ENCODE results near the gene GLRA2.

The GLRA2 gene

DNA sequence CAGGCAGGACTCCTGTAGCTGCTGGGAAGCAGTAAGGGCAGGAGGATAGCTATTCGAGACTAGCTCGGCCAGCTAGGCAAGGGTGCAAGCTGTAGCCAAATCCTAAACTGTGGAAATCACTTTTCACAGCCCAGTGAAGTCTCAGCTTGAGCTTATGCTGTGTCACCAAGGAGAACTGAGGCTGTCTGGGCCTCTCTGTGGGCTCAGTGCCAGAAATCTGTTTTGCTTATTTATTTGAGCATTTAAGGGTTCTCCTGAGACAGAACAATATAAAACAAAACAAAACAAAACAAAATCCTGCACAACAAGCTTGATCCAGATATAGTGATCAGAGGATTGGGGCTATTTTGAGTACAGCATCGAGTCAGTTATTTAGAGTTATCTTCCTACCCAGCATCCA, 246.1 kb downstream of the GLRA2 start:
- no peak overlapping the region for H3K27ac ChIP-seq (ENCODE audit: low read depth, low read length)
- no peaks in the 10 kb centered on the region for H3K4me1 ChIP-seq (ENCODE audit: control insufficient read depth, insufficient read depth, low read length)
- peaks cover 8% of the 10 kb centered on the region; the same call in 1 of the 2 replicates for H3K27me3 ChIP-seq (ENCODE audit: control insufficient read depth, insufficient read depth, low read length)
- peaks cover 2% of the 10 kb centered on the region; the same call in 1 of the 2 replicates for H3K36me3 ChIP-seq (ENCODE audit: control insufficient read depth, insufficient read depth, low read length)
- H3K9me3 ChIP-seq (ENCODE audit: control insufficient read depth, insufficient read depth, low read depth, low read length), result peaks cover 9% of the 10 kb centered on the region
- H3K4me3 ChIP-seq (ENCODE audit: low read depth, low read length), result no peak overlapping the region
- H3K9ac ChIP-seq (ENCODE audit: low read length), result no peak overlapping the region

DNA sequence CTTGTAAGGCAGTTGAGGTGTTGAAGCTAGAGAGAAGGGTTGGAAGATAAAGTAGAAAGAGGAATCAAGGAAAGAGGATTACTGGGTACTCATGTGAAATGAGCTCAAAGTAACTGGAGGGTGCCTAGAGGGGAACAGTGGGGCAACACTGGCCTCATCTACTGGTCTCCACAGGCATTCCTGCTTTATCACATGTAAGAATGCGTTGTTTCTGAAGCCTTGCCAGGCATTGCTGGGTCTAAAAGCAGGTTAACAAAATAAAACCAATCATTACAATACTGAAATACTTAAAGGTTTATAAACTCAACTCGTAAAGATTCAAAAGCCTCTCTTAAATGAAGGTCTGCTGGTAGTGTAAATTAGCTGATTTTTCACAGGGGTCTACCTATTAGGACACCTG, 247.6 kb downstream of the GLRA2 start:
- peaks cover 8% of the 10 kb centered on the region; the same call in 1 of the 2 replicates for H3K27me3 ChIP-seq (ENCODE audit: control insufficient read depth, insufficient read depth, low read length)
- H3K36me3 ChIP-seq (ENCODE audit: control insufficient read depth, insufficient read depth, low read length), result peaks cover 2% of the 10 kb centered on the region; the same call in 1 of the 2 replicates
- H3K9me3 ChIP-seq (ENCODE audit: control insufficient read depth, insufficient read depth, low read depth, low read length), result no peaks in the 10 kb centered on the region
- no peak overlapping the region for H3K9ac ChIP-seq (ENCODE audit: low read length)
- no peak overlapping the region for H3K27ac ChIP-seq (ENCODE audit: low read depth, low read length)
- H3K4me1 ChIP-seq (ENCODE audit: control insufficient read depth, insufficient read depth, low read length), result no peaks in the 10 kb centered on the region
- H3K4me3 ChIP-seq (ENCODE audit: low read depth, low read length), result no peak overlapping the region

DNA sequence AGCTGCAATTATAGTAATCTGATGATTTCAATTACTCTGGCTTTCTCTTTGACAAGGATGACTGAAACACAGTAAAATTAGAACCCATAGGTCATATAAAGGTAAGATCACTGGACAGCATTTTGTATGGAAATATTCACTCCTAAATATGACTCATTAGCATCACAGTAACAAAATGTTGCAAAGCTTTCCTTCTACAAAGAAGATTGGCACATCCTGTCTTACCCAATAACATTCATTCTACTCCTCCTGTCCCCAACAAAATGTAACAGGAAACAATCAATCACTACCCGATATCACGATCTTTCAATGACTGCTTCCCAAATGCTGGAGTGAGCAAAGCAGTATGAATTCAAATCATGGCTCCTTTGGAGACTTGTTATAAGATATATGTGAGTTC, 248.2 kb downstream of the GLRA2 start:
- Histone ChIP-seq H3K27me3 (ENCODE audit: control insufficient read depth, insufficient read depth, low read length) (peaks cover 8% of the 10 kb centered on the region; the same call in 1 of the 2 replicates), H3K36me3 (ENCODE audit: control insufficient read depth, insufficient read depth, low read length) (no peaks in the 10 kb centered on the region), H3K9me3 (ENCODE audit: control insufficient read depth, insufficient read depth, low read depth, low read length) (no peaks in the 10 kb centered on the region), H3K9ac (ENCODE audit: low read length) (no peak overlapping the region), H3K4me3 (ENCODE audit: low read depth, low read length) (no peak overlapping the region), H3K27ac (ENCODE audit: low read depth, low read length) (no peak overlapping the region), H3K4me1 (ENCODE audit: control insufficient read depth, insufficient read depth, low read length) (no peaks in the 10 kb centered on the region)

DNA sequence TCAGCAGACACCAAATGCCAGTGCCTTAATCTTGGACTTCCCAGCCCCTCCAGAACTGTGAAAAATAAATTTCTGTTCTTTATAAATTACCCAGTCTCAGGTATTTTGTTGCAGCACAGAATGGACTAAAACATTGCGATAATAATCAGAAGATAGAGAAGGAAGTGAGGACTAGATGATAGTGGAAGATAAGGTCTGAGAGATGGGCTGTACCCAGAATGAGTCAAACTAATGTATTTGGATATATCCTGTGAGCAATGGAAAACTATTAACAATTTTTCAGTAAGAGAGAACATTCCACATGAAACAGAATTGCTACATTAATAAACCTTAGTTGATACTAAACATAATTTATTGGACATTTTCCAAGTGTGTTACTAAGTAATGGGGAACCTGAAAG, 250.2 kb downstream of the GLRA2 start:
- peaks cover 5% of the 10 kb centered on the region; the same call in 1 of the 2 replicates for H3K4me1 ChIP-seq (ENCODE audit: control insufficient read depth, insufficient read depth, low read length)
- no peak overlapping the region for H3K9ac ChIP-seq (ENCODE audit: low read length)
- no peak overlapping the region for H3K27ac ChIP-seq (ENCODE audit: low read depth, low read length)
- H3K9me3 ChIP-seq (ENCODE audit: control insufficient read depth, insufficient read depth, low read depth, low read length), result no peaks in the 10 kb centered on the region
- peaks cover 8% of the 10 kb centered on the region; the same call in 1 of the 2 replicates for H3K27me3 ChIP-seq (ENCODE audit: control insufficient read depth, insufficient read depth, low read length)
- no peak overlapping the region for H3K4me3 ChIP-seq (ENCODE audit: low read depth, low read length)
- H3K36me3 ChIP-seq (ENCODE audit: control insufficient read depth, insufficient read depth, low read length), result no peaks in the 10 kb centered on the region

All from HUES6 (cell line).